CD4-positive, alpha-beta T cell treated with Interleukin-15 for 4 hours (primary cell): ENCODE data around the gene HSF4.

Source experiments
- DNase-seq: peaks from one replicate; pipeline ENCODE4 v3.0.0-alpha.2; 2020; ENCODE audit warnings: low spot score

Gene HSF4

DNA sequence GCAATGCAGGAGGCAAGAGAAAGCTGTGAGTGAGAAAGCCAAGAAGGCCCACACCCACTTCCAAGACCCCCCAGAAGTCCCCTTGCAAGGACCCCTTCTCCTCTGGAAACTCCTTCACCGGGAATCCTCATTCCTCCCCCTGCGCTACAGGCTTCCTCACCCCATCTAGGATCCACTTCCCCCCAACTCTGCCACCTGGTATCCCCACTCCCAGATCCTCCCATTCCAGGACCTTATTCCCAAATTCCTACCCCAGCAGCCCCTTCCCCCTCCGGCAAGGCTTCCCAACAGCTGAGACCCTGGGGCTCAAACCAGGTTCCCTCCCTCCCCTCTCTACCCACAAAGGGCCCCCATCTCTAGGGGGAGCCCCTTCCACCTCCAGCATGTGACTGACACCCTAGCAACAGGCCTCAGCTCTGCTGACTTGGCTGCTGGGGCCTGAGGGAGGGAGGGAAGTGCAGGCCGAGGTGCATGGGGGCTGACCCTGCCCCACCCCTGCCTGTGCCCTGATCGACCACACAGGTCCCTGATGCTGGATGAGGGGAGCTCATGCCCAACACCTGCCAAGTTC, 2.1 kb downstream of the HSF4 start:
- DNase-seq, result no peak

GRCh38 chr16:67167588-67167987, 3.0 kb downstream of the HSF4 start:
- no peak for DNase-seq

DNA sequence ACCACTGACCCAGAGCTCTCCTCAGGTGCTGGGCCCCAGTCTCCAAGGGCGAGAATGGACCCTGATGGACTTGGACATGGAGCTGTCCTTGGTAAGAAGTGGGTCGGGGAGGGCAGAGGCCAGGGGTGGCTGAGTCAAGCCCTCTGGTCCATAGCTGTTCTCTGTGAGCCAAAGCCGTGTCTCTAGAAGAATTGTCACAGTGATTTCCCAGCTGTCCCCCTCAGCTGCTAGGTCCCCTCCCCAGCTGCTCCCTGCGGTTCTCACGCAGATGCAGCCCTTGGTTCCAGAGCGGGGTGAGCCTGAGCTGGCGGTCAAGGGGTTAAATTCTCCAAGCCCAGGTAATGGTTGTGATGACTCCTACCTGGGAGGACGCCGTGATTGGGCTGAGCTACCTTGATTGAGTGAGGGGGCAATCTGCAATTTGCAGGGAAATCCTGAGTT, 4.5 kb downstream of the HSF4 start:
- DNase-seq, result no peak

GRCh38 chr16:67169642-67170167, 5.2 kb downstream of the HSF4 start:
- DNase-seq, result peak; percentile 35

DNA sequence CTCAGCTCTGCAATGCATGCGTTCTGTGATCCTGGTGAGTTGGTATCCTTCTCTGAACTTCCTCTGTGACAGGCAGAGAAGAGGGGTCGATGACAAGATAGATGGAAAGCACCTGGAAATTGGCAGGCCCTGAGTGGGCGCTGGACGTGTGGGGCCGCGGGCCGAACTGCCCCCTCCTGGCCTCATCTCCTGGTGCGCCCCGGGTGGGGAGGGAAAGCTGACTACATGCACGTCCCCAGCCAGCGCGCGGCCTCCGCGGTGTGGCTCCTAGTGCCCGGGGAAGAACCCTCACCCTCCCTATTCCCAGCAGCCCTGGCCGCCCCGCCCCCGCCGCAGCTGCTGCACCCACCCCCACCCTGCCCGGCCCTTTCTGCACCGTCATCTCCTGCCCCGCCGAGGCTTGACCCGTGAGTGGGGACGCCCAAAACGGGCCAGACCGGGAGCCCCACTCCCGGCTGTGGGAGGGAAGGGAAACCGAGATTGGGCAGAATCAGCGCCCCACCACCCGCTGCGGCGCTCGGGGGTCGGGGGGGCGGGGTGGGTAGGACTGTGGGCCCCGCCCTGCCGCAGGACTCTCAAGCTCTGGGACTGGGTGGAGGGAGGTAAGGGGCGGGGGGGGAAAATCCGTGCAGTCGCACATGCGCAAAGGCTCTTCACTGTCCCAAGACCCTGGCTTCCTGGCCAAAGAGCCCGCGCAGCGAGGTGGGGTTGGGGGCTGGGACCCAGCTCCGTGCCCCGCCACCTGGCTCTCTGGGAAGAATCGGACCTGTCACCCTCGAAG, 5.8 kb downstream of the HSF4 start, which contains the start of gene NOL3:
TSS of gene NOL3 (plus strand) at position 371 of the 781 bp plus-strand sequence.
- no peak for DNase-seq

DNA sequence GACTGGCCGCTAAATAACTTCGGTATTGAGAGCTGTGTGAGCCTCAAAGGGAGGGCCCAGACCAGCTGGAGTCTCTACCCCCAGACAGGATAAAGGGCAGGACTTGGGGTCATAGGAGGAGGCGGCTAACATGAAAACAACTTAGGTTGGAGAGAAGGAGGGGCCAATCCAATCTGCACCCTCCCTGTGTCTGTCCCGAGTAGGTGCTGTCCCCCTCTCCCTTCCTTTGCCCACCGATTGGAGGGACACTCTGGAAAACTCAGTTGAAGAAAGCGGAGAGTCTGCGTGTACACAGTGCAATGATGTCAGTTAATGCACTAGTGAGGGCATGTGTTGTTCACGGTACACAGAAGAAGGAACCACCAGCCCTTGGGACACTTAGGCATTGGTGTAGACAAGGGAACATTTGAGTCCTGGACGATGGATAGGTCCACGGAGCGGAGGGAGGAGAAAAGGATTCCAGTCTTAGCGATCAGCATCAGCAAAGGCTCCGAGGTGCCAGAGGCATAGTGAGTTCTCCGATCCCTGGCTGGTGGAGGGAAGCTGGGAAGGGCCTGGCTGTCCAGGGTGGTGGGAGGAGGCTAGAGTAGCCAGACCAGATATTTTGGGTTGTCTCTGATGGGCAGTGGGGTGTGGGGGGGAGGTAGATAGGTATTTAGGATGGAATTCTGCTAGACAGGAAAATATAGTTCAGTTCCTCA, 6.6 kb downstream of the HSF4 start:
- no peak for DNase-seq

DNA sequence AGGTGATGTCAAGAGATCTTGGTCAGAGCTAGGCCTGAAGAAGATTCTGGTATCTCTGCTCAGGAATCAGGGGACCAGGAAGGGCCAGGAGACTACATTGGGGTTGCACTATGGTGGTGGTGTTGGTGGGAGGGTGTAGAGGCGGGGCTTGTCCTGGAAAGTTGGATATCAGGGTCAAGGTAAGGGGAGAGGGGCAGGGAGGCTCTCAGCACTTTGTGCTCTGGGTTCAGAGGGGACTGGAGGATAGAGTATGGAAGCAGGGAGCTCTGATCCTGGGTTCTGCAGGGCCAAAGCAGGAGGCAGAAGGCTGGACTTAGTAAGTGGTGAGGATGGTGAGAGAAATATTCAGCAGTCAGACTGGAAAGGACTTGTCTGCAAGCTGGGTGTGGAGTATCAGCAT, 8.8 kb downstream of the HSF4 start:
- DNase-seq, result no peak

- peak; percentile 69 for DNase-seq
Observed at GRCh38 chr16:67173808-67174705, 9.5 kb downstream of the HSF4 start.

DNA sequence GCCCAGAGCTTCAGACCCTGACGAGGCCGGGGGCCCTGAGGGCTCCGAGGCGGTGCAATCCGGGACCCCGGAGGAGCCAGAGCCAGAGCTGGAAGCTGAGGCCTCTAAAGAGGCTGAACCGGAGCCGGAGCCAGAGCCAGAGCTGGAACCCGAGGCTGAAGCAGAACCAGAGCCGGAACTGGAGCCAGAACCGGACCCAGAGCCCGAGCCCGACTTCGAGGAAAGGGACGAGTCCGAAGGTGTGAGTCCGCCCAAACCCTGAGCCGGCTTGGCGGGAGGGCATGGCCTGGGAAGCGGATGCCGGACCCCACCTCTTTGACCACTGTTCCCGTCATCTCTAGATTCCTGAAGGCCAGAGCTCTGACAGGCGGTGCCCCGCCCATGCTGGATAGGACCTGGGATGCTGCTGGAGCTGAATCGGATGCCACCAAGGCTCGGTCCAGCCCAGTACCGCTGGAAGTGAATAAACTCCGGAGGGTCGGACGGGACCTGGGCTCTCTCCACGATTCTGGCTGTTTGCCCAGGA, 10.2 kb downstream of the HSF4 start:
- DNase-seq, result no peak

- no peak for DNase-seq
Observed at GRCh38 chr16:67176662-67177061, 12.1 kb downstream of the HSF4 start.

DNA sequence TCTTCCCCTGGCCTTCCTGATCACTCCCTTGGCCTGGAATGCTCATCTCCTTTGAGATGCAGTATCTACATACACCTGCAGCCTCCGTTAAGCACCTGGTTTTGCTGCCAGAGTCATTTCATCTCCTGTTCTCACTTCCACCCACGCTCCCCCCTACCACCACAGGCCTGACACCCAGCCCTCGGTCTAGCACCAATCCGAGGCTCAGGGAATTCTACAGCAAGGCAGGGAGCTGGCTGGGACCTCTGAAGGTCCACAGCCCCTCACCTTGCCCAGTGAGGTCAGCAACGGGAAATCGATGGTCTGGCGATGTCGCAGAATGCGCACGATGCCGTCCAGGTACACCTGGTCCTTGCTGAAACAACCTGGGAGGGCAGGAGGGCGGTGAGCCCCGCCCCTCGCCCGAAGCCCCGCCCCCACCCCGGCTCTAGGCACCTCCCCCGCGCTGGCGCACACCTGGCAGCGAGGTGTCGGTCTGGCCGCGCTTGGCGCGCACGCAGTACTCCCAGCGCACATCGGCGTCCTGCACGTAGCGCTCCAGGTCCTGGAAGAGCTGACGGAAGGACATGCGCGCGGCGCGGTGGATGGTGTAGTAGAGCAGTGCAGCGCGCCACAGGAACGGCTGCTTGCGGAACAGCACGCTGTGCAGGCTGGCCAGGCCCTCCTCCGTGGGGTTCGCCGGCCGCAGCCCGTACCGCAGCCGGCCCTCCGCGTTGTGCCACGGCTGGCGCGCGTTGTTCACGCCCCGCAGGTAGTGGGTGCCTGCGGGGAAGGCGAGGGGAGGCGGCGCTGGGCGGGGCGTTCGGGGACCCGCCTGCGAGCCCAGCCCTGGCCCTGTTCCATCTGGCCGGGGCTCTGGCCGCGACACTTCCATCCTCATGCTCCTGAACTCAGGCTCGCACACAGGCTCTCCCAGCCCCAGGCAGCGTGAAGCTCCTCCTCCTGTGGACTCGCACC, 13.5 kb downstream of the HSF4 start:
- peak; percentile 66 for DNase-seq

- DNase-seq, result no peak
Observed at GRCh38 chr16:67179421-67180080, 15.0 kb downstream of the HSF4 start.

GRCh38 chr16:67180166-67180565, 15.6 kb downstream of the HSF4 start:
- DNase-seq, result no peak

DNA sequence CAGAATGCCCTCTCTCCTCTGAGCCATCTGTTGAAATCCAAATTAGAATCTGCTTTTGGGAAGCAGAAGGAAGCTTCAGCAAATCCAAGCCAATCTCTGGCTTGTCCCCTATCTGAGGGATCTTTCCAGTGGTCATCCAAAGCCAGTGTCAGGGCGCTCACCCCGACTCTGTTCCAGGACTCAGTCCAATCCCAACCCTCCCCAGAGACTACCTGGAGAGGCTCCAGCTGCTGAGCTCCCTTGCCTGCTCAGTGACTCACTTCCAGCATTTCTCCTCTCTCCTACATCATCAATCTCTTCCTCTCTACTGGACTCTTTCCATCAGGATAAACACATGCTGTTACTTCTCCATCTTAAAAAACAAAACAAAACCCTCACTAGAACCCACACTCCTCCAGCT, 16.8 kb downstream of the HSF4 start:
- DNase-seq, result no peak

- no peak for DNase-seq
Observed at GRCh38 chr16:67182288-67182687, 17.7 kb downstream of the HSF4 start.

DNA sequence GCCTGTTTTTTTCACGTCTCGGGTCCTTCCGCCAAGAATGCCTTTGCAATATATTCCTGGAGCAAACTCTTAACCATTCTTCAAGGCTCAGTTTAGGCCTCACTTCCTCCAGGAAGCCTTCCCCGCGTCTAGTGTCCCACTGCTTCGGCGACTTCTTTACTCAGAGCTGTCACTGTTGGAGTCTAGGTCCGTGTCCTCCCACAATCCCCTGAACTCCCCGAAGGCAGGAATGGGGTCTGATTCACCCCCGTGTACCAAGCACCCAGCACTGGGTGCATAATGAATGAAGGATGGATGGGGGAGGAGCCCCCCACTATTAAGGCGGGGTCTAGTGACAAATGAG, 18.7 kb downstream of the HSF4 start:
- DNase-seq, result no peak

DNA sequence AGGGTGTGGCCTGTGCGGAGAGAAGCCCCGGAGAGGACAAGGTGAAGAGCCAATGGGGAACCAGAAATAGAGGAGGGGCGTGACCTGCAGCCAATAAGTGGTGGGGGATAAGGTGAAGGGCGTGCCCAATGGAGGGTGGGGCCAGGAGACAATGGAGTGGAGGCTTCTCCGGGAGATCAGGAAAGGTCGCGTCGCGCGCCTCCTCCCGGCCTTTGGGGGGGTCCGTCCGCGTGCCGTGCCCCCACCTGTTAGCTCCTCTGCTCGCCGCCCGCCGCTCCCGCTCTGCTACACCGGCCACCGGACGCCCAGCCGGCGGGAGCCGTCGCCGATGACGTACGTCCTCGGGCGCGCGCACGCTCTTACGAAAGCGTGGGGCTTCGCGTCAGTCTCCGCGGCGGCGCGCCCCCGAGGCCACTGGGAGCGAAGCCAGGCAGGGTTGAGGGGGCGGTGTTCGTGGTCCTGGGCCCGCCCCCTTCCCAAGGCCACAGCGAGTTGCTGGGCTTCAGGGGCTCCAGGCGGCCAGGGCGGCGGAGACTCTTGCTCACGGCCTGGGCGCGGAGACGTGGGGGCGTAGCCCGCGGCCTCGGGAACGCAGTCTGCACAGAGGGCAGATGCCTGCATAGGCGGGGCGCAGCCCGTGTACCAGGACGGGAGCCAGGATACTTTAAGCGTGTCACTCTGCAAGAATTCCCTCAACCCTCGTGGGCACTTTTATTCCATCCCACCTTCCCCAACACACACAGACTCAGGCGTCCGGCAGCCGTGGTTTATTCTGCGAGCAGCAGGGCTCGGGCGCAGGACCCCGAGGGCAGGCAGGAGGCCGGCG, 19.3 kb downstream of the HSF4 start, which contains the start of gene MATCAP1:
TSS of gene MATCAP1 (minus strand) at position 337 of the 826 bp plus-strand sequence. CDS start 3,353 bp downstream, outside the sequence.
- peak; percentile 96 for DNase-seq

DNA sequence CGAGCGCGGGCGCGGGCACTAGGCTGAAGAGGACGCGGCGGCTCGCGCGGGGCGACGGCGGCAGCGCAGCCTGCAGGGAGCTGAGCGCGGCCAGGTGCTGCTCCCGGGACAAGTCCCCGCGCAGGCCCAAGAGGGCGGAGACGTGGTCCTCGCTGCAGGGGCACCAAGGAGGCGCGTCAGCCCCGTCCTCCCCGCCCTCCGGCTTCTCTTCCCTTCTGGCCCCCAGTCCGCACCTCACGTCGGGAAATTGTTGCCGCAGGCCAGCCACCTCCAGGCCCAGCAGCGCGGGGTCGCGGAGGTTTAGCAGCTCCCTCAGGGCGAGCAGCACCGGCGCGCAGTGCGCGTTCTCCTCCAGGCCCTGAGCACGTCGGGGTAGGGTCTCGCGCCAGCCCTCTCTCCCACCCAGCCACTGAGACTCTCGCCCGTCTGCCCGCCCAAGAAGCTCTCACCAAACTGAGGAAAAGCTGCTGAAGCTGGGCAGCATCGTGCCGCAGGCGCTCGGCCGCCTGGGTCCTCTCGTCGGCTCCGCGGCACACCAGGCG, 20.0 kb downstream of the HSF4 start:
- no peak for DNase-seq
